Activated naive CD4-positive, alpha-beta T cell treated with anti-CD3 and anti-CD28 coated beads, Interleukin-2, amount 50 U/mL, for 24 hours (primary cell): Measurements from ENCODE around the gene TMEM62.

Experiments used
- H3K27ac Mint-ChIP-seq: one replicate; pipeline ENCODE4 v1.8.0; 2021; ENCODE audit warnings: mild to moderate bottlenecking, mixed read lengths
- H3K27me3 Mint-ChIP-seq: one replicate; pipeline ENCODE4 v1.8.0; 2021; ENCODE audit warnings: mixed read lengths
- H3K36me3 Mint-ChIP-seq: one replicate; pipeline ENCODE4 v1.8.0; 2021; ENCODE audit warnings: mixed read lengths
- H3K4me1 Mint-ChIP-seq: one replicate; pipeline ENCODE4 v1.8.0; 2021; ENCODE audit warnings: mixed read lengths
- H3K4me3 Mint-ChIP-seq: one replicate; pipeline ENCODE4 v1.8.0; 2021; ENCODE audit warnings: mild to moderate bottlenecking, mixed read lengths
- H3K9me3 Mint-ChIP-seq: one replicate; pipeline ENCODE4 v1.8.0; 2021; ENCODE audit warnings: mixed read lengths

Gene TMEM62

DNA sequence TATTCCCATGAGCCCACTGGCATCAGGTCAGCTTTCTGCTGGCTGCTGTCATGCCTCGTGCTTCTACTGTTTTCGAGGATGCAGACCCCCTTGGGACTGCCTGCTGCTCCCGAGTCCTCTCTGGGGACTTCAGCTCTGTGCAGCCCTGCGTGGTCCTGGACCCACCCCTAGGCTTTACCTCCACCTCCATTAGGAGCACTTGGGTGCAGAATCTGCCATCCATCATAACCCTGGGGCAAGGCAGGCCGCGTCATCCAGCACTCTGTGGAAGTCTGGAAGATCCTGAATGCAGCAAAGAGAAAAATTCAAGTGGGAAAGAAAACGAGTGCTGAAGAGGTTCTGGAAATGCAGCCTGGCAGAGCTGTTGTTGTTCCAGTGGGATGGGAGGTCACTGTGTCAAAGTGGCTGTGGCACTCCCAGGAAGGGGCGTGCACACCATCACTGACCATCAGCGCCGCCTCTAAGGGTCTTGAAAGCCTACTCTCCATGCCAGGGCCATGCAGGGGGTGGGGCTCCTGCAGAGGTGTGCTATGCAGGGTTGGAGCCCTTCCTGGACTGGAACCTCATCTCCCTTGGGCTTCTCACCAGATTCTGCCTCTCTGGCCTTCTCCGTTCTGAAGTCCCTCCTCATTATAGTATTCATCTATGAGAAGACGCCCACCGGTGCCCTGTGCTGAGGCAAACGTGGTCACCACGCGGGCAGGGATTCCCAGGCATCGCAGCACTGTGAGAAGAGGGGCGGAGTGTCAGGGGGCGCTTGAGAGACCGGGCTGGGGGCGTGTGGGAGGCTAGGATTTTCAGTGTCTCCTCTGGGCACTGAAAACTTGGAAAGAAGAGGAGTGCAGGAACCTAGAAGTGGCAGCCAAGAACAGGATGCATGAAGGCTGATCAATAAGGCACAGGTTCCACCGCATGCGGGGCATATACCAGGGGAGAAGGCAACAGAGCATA is 74.9 kb downstream of the TMEM62 start:
- Mint-ChIP-seq H3K27ac (no peak overlapping the region), H3K9me3 (no peaks in the 10 kb centered on the region), H3K36me3 (no peaks in the 10 kb centered on the region), H3K4me3 (no peak overlapping the region), H3K27me3 (peaks cover 6% of the 10 kb centered on the region), H3K4me1 (peaks cover 7% of the 10 kb centered on the region)

DNA sequence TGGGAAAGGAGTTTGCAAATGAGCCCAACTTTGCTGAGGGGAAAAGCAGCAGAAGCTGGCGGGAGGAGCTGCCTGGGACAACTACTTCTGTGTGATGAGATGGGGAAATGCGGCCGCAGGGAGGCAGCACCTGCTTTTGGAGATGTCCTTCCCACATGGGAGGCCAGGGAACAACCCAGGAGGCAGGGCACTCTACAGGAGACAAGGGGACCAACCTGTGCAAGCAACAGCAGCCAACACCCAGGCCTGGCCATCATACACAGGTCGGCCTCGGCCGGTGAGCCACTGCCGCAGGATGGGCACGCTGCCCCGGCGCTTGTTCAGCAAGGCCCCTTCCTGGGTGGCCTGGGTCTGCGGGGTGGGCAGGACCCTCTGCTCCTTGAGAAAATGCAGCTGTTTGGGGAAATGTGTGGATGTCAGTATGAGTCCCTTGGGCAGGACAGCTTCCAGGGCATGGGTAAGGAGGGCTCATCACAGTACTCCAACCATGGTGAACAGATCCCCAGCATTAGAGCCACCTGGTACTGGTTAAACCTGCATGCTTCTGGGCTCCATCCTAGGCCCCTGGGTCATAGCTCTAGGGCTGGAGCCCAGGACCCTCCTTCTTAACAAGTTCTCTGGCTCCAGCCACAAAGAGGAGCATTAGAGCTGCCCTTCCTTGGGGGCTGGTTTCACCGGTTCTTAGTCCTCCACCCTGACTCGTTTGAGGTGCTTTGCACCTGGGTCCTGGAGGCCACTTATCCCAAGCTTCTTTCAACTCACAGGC is 75.9 kb downstream of the TMEM62 start:
- no peak overlapping the region for H3K4me3 Mint-ChIP-seq
- H3K4me1 Mint-ChIP-seq = peaks cover 4% of the 10 kb centered on the region
- no peaks in the 10 kb centered on the region for H3K9me3 Mint-ChIP-seq
- no peaks in the 10 kb centered on the region for H3K36me3 Mint-ChIP-seq
- peak overlapping the region; percentile 30 for H3K27ac Mint-ChIP-seq
- peaks cover 6% of the 10 kb centered on the region for H3K27me3 Mint-ChIP-seq

DNA sequence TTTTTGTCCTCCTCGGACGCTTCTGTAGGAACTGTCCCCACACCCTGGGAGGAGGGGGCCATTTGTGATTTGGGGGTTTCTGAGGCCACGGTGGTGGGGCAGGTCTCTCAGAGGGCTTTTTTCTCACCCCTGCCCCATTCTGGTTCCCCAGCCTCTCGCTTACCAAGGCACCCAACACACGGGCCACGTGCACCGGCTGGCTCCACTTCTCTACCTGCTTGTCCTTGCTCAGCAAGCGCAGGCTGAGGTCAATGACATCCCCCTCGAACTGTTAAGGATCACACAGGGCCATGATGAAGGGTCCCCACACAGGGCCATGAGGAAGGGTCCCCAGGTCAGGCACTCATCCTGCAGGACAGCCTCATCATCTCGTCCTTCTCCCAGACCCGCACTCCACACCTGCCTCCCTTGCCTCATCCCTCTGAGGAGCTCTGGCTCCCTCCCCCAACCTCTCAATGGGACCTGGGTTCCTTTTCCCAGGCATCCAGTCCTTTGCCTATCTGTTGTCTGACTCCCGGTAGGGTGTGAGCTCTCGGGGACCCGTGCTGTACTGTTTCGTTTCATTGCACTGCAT is 76.9 kb downstream of the TMEM62 start:
- H3K4me3 Mint-ChIP-seq = no peak overlapping the region
- no peak overlapping the region for H3K27ac Mint-ChIP-seq
- peaks cover 6% of the 10 kb centered on the region for H3K27me3 Mint-ChIP-seq
- no peaks in the 10 kb centered on the region for H3K36me3 Mint-ChIP-seq
- no peaks in the 10 kb centered on the region for H3K9me3 Mint-ChIP-seq
- H3K4me1 Mint-ChIP-seq = no peaks in the 10 kb centered on the region

DNA sequence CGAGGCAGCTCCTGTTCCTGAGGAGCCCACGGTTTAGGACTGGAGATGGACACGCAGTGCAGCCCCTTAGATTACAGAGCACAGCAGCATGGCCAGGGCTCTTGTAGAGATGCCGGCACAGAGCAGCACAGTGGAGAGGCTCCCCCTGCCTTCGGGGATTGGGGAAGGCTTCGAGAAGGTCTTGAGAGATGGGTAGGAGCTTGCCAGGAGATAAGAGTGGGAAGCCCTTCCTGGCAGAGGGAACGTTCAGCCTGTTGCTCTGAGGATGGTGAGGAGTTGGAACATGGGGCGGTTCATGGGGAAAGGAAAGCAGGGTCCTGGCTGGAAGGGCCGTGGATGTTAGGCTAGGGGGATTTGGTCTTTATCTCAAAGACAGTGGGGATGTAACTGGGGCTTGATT is 77.4 kb downstream of the TMEM62 start:
- H3K9me3 Mint-ChIP-seq = no peaks in the 10 kb centered on the region
- no peak overlapping the region for H3K27ac Mint-ChIP-seq
- H3K4me1 Mint-ChIP-seq = no peaks in the 10 kb centered on the region
- peaks cover 6% of the 10 kb centered on the region for H3K27me3 Mint-ChIP-seq
- H3K36me3 Mint-ChIP-seq = no peaks in the 10 kb centered on the region
- H3K4me3 Mint-ChIP-seq = no peak overlapping the region

DNA sequence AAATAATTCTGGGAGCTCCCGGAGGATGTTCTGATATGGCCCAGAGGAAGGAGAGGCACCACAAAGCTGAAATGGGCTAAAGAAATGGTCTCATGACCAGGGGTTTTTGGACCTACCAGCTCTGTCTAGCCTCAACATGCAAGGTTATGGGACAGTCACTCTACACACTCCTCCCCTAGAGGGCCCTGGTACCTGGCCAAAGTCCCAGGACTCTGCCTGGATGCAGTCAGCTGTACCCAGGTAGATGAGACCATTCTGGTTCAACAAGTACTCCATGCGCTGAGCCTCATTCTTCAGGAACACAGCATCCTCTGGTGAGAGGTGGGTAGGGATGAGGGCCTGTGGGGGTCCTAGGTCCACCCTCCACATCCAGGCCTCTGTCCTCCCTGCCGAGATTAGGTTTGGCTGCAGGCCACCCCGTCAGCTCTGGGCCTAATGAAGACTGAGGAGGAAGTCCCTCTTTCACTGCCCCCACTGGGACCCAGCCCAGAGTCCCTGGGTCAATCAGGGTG is 77.9 kb downstream of the TMEM62 start:
- Mint-ChIP-seq H3K36me3 (no peaks in the 10 kb centered on the region), H3K27me3 (peaks cover 6% of the 10 kb centered on the region), H3K4me3 (no peak overlapping the region), H3K4me1 (no peaks in the 10 kb centered on the region), H3K27ac (no peak overlapping the region), H3K9me3 (no peaks in the 10 kb centered on the region)

DNA sequence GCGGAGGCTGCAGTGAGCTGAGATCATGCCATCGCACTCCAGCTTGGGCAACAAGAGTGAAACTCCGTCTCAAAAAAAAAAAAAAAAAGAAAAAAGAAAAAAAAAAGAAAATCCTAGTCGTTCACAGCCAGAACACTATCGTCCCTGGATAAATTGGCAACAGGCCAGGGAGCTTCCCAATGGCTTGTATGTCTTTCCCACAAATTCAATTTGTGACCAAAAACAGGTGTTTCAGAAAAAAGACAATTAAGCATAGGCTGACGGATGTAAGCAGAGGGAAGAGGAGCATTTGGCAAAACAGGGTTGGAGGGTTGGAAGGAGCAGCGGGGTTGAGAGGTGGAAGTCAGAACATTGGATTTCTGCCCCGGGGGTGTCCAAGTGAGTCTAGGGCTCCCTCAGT is 78.9 kb downstream of the TMEM62 start:
- H3K36me3 Mint-ChIP-seq = no peaks in the 10 kb centered on the region
- H3K4me3 Mint-ChIP-seq = no peak overlapping the region
- H3K27me3 Mint-ChIP-seq = peaks cover 6% of the 10 kb centered on the region
- H3K9me3 Mint-ChIP-seq = no peaks in the 10 kb centered on the region
- H3K4me1 Mint-ChIP-seq = no peaks in the 10 kb centered on the region
- no peak overlapping the region for H3K27ac Mint-ChIP-seq

DNA sequence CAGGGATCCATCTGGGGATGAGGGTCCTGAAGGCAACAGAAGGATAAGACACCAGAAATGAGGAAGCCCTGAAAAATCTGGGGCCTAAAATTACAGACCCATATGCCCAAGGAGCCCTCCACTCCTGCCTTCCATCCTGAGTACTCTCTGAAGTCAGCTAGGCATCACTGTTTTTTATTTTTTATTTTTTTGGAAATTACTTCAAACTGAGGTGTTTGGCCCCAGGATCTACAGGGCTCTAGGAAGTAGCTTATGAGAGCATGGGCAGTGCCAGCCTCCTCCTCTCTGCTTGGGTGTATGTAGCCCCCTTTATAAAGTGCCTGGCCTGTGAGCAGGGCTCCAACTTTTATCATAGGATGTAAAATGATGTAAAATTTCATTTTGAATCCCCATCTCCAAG is 79.6 kb downstream of the TMEM62 start:
- peaks cover 6% of the 10 kb centered on the region for H3K27me3 Mint-ChIP-seq
- no peaks in the 10 kb centered on the region for H3K9me3 Mint-ChIP-seq
- no peaks in the 10 kb centered on the region for H3K36me3 Mint-ChIP-seq
- no peak overlapping the region for H3K4me3 Mint-ChIP-seq
- H3K4me1 Mint-ChIP-seq = no peaks in the 10 kb centered on the region
- H3K27ac Mint-ChIP-seq = no peak overlapping the region

DNA sequence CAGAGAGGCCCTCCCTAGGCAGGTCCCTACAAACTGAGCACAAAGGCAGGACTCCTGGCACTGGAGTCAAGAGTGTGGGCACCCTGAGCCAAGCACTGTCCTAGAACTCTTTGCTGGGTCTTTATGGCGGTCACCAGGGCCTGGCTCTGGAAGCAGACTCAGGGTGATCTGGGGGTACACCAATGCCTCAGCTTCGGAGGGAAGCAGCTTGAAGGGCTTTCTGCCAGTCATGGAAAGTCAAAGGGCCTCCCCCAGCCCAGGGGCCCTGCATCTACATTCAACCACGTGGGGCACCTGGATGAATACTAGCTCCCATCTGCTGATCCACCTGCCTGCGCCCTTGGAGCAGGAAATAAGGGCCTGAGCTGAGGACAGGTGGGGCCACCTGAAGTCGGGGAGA is 80.1 kb downstream of the TMEM62 start:
- H3K27me3 Mint-ChIP-seq = peaks cover 5% of the 10 kb centered on the region
- no peaks in the 10 kb centered on the region for H3K36me3 Mint-ChIP-seq
- no peaks in the 10 kb centered on the region for H3K4me1 Mint-ChIP-seq
- H3K9me3 Mint-ChIP-seq = no peaks in the 10 kb centered on the region
- H3K4me3 Mint-ChIP-seq = no peak overlapping the region
- no peak overlapping the region for H3K27ac Mint-ChIP-seq

DNA sequence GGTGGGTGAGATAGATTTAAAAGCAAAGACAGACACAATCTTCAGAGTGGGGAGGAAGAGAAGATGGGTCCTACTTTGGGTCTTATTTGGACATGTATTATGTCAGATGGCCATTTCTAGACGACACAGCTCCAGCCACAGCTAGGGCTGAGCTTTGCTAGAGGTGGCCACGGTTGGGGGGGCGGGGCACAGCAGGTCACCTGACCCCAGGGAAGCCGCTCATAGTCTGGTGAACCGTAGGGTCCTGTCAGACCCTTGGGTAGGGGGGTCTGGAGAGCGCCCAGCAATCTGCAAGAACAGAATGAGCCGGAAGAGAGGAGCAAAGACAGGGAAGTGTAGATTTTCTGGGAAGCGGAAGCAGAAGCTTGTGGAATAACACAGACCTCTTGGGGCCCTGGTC is 80.8 kb downstream of the TMEM62 start:
- H3K9me3 Mint-ChIP-seq = no peaks in the 10 kb centered on the region
- H3K4me1 Mint-ChIP-seq = no peaks in the 10 kb centered on the region
- no peaks in the 10 kb centered on the region for H3K36me3 Mint-ChIP-seq
- H3K27me3 Mint-ChIP-seq = peaks cover 2% of the 10 kb centered on the region
- H3K4me3 Mint-ChIP-seq = no peak overlapping the region
- no peak overlapping the region for H3K27ac Mint-ChIP-seq

DNA sequence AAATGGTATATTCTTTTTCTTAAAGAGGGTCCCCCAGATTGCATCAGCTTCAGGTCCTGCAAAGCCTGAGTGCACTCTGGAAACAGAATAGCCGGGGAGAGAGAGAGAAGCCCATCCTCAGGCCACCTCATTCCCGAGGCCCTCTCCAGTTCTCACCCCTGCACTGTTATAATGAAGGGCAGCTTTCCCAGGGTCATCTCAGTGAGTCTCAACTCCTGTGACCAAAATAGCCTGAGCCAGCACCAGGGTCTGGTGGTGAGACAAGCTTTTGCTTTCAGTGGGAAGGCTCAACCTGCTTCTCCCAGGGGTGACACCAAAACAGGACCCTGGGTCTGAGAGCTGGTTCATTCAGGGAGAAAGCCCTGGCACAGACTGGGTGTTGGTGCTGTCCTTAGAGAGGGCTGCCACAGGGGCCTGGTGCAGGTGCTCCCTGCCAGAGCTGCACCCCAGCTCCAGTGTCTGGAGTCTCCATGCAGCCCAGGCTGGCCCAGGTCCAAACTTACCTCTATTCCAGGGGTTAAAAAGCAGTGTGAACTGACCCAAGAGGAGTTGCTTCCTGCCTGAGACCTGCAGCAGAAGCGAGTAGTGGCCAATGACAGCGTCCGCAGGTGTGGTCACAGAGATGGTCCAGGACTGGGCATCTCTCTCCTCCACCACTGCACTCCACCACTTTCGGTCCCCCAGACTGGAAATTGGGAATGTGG is 81.4 kb downstream of the TMEM62 start:
- peaks cover 2% of the 10 kb centered on the region for H3K27me3 Mint-ChIP-seq
- H3K36me3 Mint-ChIP-seq = no peaks in the 10 kb centered on the region
- no peaks in the 10 kb centered on the region for H3K4me1 Mint-ChIP-seq
- no peak overlapping the region for H3K4me3 Mint-ChIP-seq
- no peak overlapping the region for H3K27ac Mint-ChIP-seq
- no peaks in the 10 kb centered on the region for H3K9me3 Mint-ChIP-seq

DNA sequence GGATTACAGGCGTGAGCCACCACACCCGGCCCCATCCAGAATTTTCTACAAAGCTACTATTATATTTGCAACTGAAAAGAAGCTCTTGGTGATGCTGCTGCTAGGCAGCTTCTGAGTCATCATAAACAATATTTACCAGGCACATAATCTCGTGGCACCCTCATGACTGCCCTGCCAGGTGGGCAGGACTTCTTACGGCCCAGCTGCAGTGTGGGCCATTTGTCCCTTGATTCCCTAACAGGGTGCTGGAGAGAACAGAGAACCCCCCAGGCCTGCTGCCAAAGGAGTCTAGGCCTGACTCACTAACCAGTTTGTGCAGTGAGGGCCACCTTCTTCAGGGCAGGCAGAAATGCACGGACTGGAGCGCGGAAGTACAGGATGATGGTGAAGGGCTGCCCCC is 82.6 kb downstream of the TMEM62 start:
- no peaks in the 10 kb centered on the region for H3K27me3 Mint-ChIP-seq
- H3K36me3 Mint-ChIP-seq = no peaks in the 10 kb centered on the region
- no peak overlapping the region for H3K4me3 Mint-ChIP-seq
- H3K4me1 Mint-ChIP-seq = no peaks in the 10 kb centered on the region
- H3K27ac Mint-ChIP-seq = no peak overlapping the region
- no peaks in the 10 kb centered on the region for H3K9me3 Mint-ChIP-seq

DNA sequence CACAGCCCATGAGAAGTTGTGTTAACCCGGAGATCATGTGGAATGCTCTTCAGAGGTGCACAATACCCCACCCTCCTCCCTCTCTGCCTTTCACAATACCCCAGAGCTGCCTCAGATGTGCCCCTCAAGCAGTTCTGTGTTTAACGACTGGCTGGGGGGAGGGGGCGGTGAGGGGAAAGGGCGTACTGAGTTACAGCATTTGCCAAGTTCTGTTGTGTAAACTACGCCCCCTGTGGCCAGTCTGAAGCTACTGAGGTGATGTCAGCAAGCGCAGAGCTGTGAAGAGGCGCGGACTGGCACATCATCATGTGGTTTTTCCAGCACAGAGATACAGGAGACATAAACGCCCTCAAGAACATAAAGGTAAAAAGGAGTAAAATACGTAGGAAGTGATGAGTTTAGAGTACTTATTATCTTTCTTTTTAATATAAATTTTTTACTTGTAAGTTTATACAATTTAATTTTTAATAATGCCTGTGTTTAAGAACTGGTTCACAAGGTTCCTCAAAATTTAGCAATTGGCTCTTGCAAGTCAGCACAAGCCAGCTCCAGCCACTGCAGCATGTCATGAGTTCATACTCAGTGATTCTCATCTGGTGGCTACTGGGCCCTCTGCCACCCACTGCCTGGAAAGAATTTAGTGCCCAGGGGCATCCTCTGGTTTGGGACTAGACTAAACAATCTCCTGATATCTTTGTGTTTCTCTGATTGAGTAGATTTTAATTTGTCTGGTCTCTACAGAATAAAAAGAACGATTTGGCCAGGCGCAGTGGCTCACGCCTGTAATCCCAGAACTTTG is 85.7 kb downstream of the TMEM62 start:
- Mint-ChIP-seq H3K27ac (no peak overlapping the region), H3K9me3 (no peaks in the 10 kb centered on the region), H3K27me3 (no peaks in the 10 kb centered on the region), H3K4me3 (no peak overlapping the region), H3K4me1 (no peaks in the 10 kb centered on the region), H3K36me3 (no peaks in the 10 kb centered on the region)

DNA sequence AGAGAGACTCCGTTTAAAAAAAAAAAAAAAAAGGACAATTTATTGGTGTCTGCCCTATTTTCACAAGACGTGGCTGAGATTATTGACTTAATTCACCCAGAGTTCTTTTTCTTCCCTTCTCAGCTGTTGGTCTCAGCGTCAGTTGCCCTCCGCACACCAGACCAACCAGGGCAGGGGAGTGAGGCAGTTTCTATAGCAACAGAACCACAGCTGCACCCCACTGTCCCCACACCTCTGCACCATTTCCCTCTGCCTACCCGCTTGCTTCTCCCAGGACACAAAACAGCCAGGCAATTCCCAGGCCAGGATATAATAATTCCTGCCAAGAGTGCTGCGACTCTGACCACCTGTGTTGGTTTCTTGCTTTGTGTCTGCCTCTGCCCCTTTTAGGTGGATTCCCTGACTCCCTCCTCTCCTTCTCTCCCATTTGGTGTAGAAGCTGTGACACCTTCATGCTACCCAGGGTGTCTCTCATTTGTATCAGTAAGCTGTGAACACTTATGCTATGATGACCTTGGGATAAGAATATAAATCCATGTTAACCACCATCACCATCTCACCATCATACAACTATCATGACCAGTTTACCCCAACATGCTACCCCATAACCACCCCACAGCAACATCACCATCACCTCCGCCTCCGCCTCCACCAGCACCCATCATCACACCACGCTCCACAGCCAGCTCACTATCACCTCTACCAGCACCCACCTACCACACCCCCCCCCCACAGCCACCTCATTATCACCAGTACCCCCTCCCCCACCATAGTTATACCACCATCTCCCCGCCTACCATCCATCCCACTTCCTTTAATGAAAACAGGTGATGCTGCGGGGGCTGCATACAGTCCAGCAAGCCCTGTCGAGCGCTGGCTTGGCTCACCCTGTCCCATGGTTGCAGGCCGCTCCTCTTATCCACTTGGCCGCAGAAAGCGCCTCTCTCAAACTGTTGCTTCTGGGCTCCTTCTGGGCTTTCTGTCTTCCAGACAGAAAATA is 86.8 kb downstream of the TMEM62 start:
- H3K9me3 Mint-ChIP-seq = no peaks in the 10 kb centered on the region
- no peak overlapping the region for H3K27ac Mint-ChIP-seq
- H3K4me1 Mint-ChIP-seq = no peaks in the 10 kb centered on the region
- no peak overlapping the region for H3K4me3 Mint-ChIP-seq
- no peaks in the 10 kb centered on the region for H3K36me3 Mint-ChIP-seq
- H3K27me3 Mint-ChIP-seq = peaks cover 3% of the 10 kb centered on the region

DNA sequence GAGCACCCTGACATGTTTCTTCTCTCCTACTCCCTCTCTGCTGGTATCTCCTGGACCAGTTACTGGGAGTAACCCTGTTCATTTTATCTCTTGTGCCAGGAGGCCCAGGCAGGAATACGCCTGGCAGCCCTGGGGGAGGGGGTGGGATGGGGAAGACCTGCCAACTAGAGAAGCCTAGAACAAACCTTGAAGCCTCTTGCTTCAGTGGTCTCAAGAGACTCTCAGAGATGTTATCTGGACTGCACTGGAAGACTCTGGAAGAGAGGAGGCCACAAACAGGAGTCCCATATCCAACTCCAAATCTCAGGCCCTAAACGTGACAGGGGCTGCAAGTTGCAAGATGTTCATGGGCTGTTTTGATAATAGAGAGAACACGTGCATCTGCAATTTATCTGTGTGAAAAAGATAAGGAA is 87.6 kb downstream of the TMEM62 start, which contains the start of gene EPB42:
Gene EPB42 (minus strand): TSS at position 28 of the 413 bp plus-strand sequence. CDS start 193 bp downstream, outside the sequence.
- Mint-ChIP-seq H3K4me1 (peaks cover 7% of the 10 kb centered on the region), H3K27me3 (peaks cover 5% of the 10 kb centered on the region), H3K36me3 (no peaks in the 10 kb centered on the region), H3K4me3 (no peak within 1 kb of the TSS), H3K9me3 (no peaks in the 10 kb centered on the region), H3K27ac (no peak within 1 kb of the TSS)
